ENCODE results near the gene POU2AF1.

- TF ChIP-seq, protein P1, sequence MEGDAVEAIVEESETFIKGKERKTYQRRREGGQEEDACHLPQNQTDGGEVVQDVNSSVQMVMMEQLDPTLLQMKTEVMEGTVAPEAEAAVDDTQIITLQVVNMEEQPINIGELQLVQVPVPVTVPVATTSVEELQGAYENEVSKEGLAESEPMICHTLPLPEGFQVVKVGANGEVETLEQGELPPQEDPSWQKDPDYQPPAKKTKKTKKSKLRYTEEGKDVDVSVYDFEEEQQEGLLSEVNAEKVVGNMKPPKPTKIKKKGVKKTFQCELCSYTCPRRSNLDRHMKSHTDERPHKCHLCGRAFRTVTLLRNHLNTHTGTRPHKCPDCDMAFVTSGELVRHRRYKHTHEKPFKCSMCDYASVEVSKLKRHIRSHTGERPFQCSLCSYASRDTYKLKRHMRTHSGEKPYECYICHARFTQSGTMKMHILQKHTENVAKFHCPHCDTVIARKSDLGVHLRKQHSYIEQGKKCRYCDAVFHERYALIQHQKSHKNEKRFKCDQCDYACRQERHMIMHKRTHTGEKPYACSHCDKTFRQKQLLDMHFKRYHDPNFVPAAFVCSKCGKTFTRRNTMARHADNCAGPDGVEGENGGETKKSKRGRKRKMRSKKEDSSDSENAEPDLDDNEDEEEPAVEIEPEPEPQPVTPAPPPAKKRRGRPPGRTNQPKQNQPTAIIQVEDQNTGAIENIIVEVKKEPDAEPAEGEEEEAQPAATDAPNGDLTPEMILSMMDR (IDR thresholded peaks at IDR 0.05; ENCODE audit: insufficient read depth, low read length, poor library complexity, severe bottlenecking), result no peak
- TF ChIP-seq EZH2phosphoT487 (conservative IDR thresholded peaks at IDR 0.05; ENCODE audit: low read length), result no peak
Observed at GRCh38 chr11:111363985-111364384, 15.1 kb downstream of the POU2AF1 start.
